KMS-11 (cell line): ENCODE data around the gene MSGN1.
A peak's percentile ranks its signal among the peaks of the same experiment; 100 is the strongest.

Source experiments
- H2AFZ ChIP-seq: fragments of 200-600 bp; sonication (generic); 2 replicates; pipeline ENCODE4 v1.6.1; 2016; ENCODE audit warnings: antibody characterized with exemption, mixed run types, low read depth
- H3K27ac ChIP-seq: fragments of 200-600 bp; sonication (generic); 2 replicates; pipeline ENCODE4 v1.6.1; 2016; ENCODE audit warnings: mild to moderate bottlenecking, mixed run types
- H3K27me3 ChIP-seq: fragments of 200-600 bp; sonication (generic); 2 replicates; pipeline ENCODE4 v1.6.1; 2017; ENCODE audit warnings: mild to moderate bottlenecking, low read depth, mixed run types, moderate library complexity; ENCODE audit not compliant: insufficient read depth
- H3K36me3 ChIP-seq: fragments of 200-600 bp; sonication (generic); 2 replicates; pipeline ENCODE4 v1.6.1; 2017; ENCODE audit warnings: mild to moderate bottlenecking, mixed run types; ENCODE audit not compliant: insufficient read depth
- H3K4me1 ChIP-seq: fragments of 200-600 bp; sonication (generic); 2 replicates; pipeline ENCODE4 v1.6.1; 2016; ENCODE audit warnings: mild to moderate bottlenecking, low read depth, mixed run types; ENCODE audit not compliant: poor library complexity, severe bottlenecking
- H3K4me2 ChIP-seq: fragments of 200-600 bp; sonication (generic); 2 replicates; pipeline ENCODE4 v1.7.0; 2016; ENCODE audit warnings: mild to moderate bottlenecking, mixed run types
- H3K4me3 ChIP-seq: fragments of 200-600 bp; sonication (generic); IDR thresholded peaks from 2 replicates; pipeline ENCODE4 v1.6.1; 2017; ENCODE audit warnings: low read depth, low read length, mixed read lengths; ENCODE audit not compliant: insufficient read depth
- H3K79me2 ChIP-seq: fragments of 200-600 bp; sonication (generic); 2 replicates; pipeline ENCODE4 v1.6.1; 2016; ENCODE audit warnings: low read depth, mixed run types; ENCODE audit not compliant: insufficient read depth
- H3K9ac ChIP-seq: fragments of 200-600 bp; sonication (generic); 2 replicates; pipeline ENCODE4 v1.6.1; 2016; ENCODE audit warnings: mild to moderate bottlenecking, mixed run types
- H4K20me1 ChIP-seq: fragments of 200-600 bp; sonication (generic); 2 replicates; pipeline ENCODE4 v1.6.1; 2016; ENCODE audit warnings: mild to moderate bottlenecking, mixed run types; ENCODE audit not compliant: insufficient read depth
- CTCF ChIP-seq: fragments of 200-600 bp; sonication (generic); conservative IDR thresholded peaks from 2 replicates; pipeline ENCODE4 v1.6.1; 2017; ENCODE audit warnings: low read depth, mild to moderate bottlenecking, antibody characterized with exemption, low read length, moderate library complexity, mixed read lengths

MSGN1 gene

GRCh38 chr2:17827785-17828184 is 11.5 kb downstream of the MSGN1 start:
- no peak overlapping the region for H2AFZ ChIP-seq
- no peak overlapping the region for H3K4me2 ChIP-seq
- TF ChIP-seq CTCF = no peak
- no peaks in the 10 kb centered on the region for H3K36me3 ChIP-seq
- no peaks in the 10 kb centered on the region for H3K4me1 ChIP-seq
- H3K79me2 ChIP-seq = no peaks in the 10 kb centered on the region
- H3K27ac ChIP-seq = no peak overlapping the region
- H3K9ac ChIP-seq = no peak overlapping the region
- no peaks in the 10 kb centered on the region for H4K20me1 ChIP-seq
- H3K4me3 ChIP-seq = no peak overlapping the region
- H3K27me3 ChIP-seq = no peaks in the 10 kb centered on the region

GRCh38 chr2:17830053-17831034 is 14.1 kb downstream of the MSGN1 start:
- no peaks in the 10 kb centered on the region for H3K36me3 ChIP-seq
- no peak overlapping the region for H3K9ac ChIP-seq
- H3K79me2 ChIP-seq = no peaks in the 10 kb centered on the region
- no peaks in the 10 kb centered on the region for H3K27me3 ChIP-seq
- TF ChIP-seq CTCF = peak; percentile 25; the same call in 1 of the 2 replicates
- H3K27ac ChIP-seq = no peak overlapping the region
- no peak overlapping the region for H3K4me3 ChIP-seq
- no peaks in the 10 kb centered on the region for H3K4me1 ChIP-seq
- H3K4me2 ChIP-seq = no peak overlapping the region
- H2AFZ ChIP-seq = peak overlapping the region; percentile 10; the same call in 1 of the 2 replicates
- no peaks in the 10 kb centered on the region for H4K20me1 ChIP-seq

GRCh38 chr2:17835516-17835915 is 19.3 kb downstream of the MSGN1 start:
- H3K36me3 ChIP-seq = no peaks in the 10 kb centered on the region
- H3K79me2 ChIP-seq = no peaks in the 10 kb centered on the region
- H3K27ac ChIP-seq = no peak overlapping the region
- no peak overlapping the region for H3K4me3 ChIP-seq
- no peak for TF ChIP-seq CTCF
- no peak overlapping the region for H2AFZ ChIP-seq
- H3K9ac ChIP-seq = no peak overlapping the region
- H4K20me1 ChIP-seq = no peaks in the 10 kb centered on the region
- no peaks in the 10 kb centered on the region for H3K27me3 ChIP-seq
- H3K4me2 ChIP-seq = no peak overlapping the region
- no peaks in the 10 kb centered on the region for H3K4me1 ChIP-seq

GRCh38 chr2:17839959-17840358 is 23.7 kb downstream of the MSGN1 start:
- H3K27ac ChIP-seq = no peak overlapping the region
- no peak overlapping the region for H3K9ac ChIP-seq
- H3K4me1 ChIP-seq = no peaks in the 10 kb centered on the region
- H3K4me2 ChIP-seq = no peak overlapping the region
- no peaks in the 10 kb centered on the region for H3K36me3 ChIP-seq
- no peaks in the 10 kb centered on the region for H4K20me1 ChIP-seq
- H2AFZ ChIP-seq = no peak overlapping the region
- H3K4me3 ChIP-seq = no peak overlapping the region
- H3K27me3 ChIP-seq = no peaks in the 10 kb centered on the region
- no peak for TF ChIP-seq CTCF
- no peaks in the 10 kb centered on the region for H3K79me2 ChIP-seq
